Suprapubic skin (tissue), 4 donors: Measurements from ENCODE around the gene MB21D2. TPM values are rescaled to one million over a fixed set of nuclear protein-coding genes. Genes with fewer than 3 reads are reported as not detected.
A peak's percentile ranks its signal among the peaks of the same experiment; 100 is the strongest.

Source experiments
- DNase-seq, 2 donors: peaks; one replicate each; pipeline ENCODE4 v3.0.0-alpha.2; 2019; ENCODE audit warnings: low spot score in 2 of 2
- H3K27ac ChIP-seq: fragments of 200-600 bp; sonication (generic); one replicate; pipeline ENCODE4 v1.5.1; 2019
- H3K27me3 ChIP-seq: fragments of 200-600 bp; sonication (generic); one replicate; pipeline ENCODE4 v1.5.1; 2019
- H3K36me3 ChIP-seq: fragments of 200-600 bp; sonication (generic); one replicate; pipeline ENCODE4 v1.5.1; 2019
- H3K4me1 ChIP-seq: fragments of 200-600 bp; sonication (generic); one replicate; pipeline ENCODE4 v1.5.1; 2019
- H3K4me3 ChIP-seq: fragments of 200-600 bp; sonication (generic); one replicate; pipeline ENCODE4 v1.5.1; 2019; ENCODE audit warnings: mild to moderate bottlenecking
- H3K9me3 ChIP-seq: fragments of 200-600 bp; sonication (generic); one replicate; pipeline ENCODE4 v1.5.1; 2019
- EP300 ChIP-seq: sonication (generic); formaldehyde crosslinking; IDR thresholded peaks from one replicate; pipeline ENCODE4 v1.6.1; 2017; ENCODE audit warnings: antibody characterized with exemption
- POLR2A ChIP-seq, 2 donors: fragments of 450-650 bp; IDR thresholded peaks; one replicate each; pipeline ENCODE4 v1.6.1; 2017; ENCODE audit warnings: antibody characterized with exemption in 2 of 2, mild to moderate bottlenecking in 2 of 2, moderate library complexity in 2 of 2
- POLR2AphosphoS5 ChIP-seq, 3 donors: sonication (generic); formaldehyde crosslinking; IDR thresholded peaks; one replicate each; pipeline ENCODE4 v1.6.1; 2017; ENCODE audit warnings: antibody characterized with exemption in 3 of 3
- WGBS: methylation state at CpG from one replicate; pipeline ENCODE4 v1.1.5; 2018; 5-methylcytosine and 5-hydroxymethylcytosine counted together
- total RNA-seq, 4 donors: library from RNA; depleted of rRNA; stranded (reverse); fragments of >200 nt; gene quantifications; one replicate each; pipeline ENCODE4 v1.1.0, GENCODE V29; 2016
- TF ChIP-seq, protein P1 (sequence below), 2 donors: fragments of 200-600 bp in 1 of 2; fragments of 450-650 bp in 1 of 2; sonication (generic) in 1 of 2; IDR thresholded peaks; one replicate each; pipeline ENCODE4 v1.5.1; 2016 to 2019; ENCODE audit warnings: antibody characterized with exemption in 2 of 2, mild to moderate bottlenecking in 1 of 2, moderate library complexity in 1 of 2

MB21D2 gene
- total RNA-seq, 4 donors from 2014 or later, result 9.2 to 12.2 (median 10.7) TPM

- H3K36me3 ChIP-seq, result no peaks in the 10 kb centered on the region
- WGBS, result 80% methylated on average over 2 of the region's 2 CpGs
- peaks cover 2% of the 10 kb centered on the region for H3K4me1 ChIP-seq
- no peak overlapping the region for H3K27ac ChIP-seq
- no peaks in the 10 kb centered on the region for H3K9me3 ChIP-seq
- H3K4me3 ChIP-seq, result no peak overlapping the region
- no peak for TF ChIP-seq EP300
- TF ChIP-seq, protein P1, sequence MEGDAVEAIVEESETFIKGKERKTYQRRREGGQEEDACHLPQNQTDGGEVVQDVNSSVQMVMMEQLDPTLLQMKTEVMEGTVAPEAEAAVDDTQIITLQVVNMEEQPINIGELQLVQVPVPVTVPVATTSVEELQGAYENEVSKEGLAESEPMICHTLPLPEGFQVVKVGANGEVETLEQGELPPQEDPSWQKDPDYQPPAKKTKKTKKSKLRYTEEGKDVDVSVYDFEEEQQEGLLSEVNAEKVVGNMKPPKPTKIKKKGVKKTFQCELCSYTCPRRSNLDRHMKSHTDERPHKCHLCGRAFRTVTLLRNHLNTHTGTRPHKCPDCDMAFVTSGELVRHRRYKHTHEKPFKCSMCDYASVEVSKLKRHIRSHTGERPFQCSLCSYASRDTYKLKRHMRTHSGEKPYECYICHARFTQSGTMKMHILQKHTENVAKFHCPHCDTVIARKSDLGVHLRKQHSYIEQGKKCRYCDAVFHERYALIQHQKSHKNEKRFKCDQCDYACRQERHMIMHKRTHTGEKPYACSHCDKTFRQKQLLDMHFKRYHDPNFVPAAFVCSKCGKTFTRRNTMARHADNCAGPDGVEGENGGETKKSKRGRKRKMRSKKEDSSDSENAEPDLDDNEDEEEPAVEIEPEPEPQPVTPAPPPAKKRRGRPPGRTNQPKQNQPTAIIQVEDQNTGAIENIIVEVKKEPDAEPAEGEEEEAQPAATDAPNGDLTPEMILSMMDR (IDR thresholded peaks at IDR 0.05), result no peak
- TF ChIP-seq POLR2AphosphoS5 (IDR thresholded peaks at IDR 0.05), result no peak
- TF ChIP-seq POLR2A (IDR thresholded peaks at IDR 0.05), result no peak
- H3K27me3 ChIP-seq, result no peaks in the 10 kb centered on the region
- DNase-seq, result no peak
These were observed 6.1 kb upstream of the MB21D2 start for GRCh38 chr3:192923731-192924130.

- Histone ChIP-seq H3K27ac (no peak overlapping the region), H3K27me3 (no peaks in the 10 kb centered on the region), H3K36me3 (no peaks in the 10 kb centered on the region), H3K4me1 (peaks cover 9% of the 10 kb centered on the region), H3K4me3 (no peak overlapping the region), H3K9me3 (no peaks in the 10 kb centered on the region)
- no peak for DNase-seq
- TF ChIP-seq POLR2AphosphoS5 (IDR thresholded peaks at IDR 0.05) (no peak), POLR2A (IDR thresholded peaks at IDR 0.05) (no peak), EP300 (no peak)
- TF ChIP-seq, protein P1 (IDR thresholded peaks at IDR 0.05), result no peak
These were observed 4.1 kb upstream of the MB21D2 start for GRCh38 chr3:192921793-192922192.

DNA sequence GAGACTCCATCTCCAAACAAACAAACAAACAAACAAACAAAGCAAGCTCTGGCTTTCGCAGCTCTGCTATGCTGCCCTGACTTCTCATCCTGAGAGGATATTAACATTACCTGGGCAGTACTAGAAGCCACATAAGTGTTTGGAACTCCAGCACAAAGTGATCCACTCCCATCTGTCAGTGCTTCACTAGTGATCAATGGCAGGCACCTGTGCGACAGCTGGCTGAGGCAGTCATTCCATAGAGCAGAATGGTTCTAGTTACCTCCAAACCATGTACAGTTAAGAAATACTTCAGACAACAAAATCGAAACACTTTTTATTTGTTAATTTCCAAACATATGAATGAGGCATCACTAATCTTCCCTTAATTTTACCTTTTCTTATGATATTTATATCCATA, 2.8 kb upstream of the MB21D2 start:
- TF ChIP-seq EP300 (no peak), POLR2A (IDR thresholded peaks at IDR 0.05) (no peak), POLR2AphosphoS5 (IDR thresholded peaks at IDR 0.05) (no peak)
- TF ChIP-seq, protein P1 (IDR thresholded peaks at IDR 0.05), result no peak
- no peak overlapping the region for H3K27ac ChIP-seq
- H3K27me3 ChIP-seq, result no peaks in the 10 kb centered on the region
- H3K36me3 ChIP-seq, result no peaks in the 10 kb centered on the region
- no peak for DNase-seq
- peaks cover 18% of the 10 kb centered on the region for H3K4me1 ChIP-seq
- WGBS, result 95% methylated on average over 3 of the region's 3 CpGs
- H3K4me3 ChIP-seq, result no peak overlapping the region
- H3K9me3 ChIP-seq, result no peaks in the 10 kb centered on the region

DNA sequence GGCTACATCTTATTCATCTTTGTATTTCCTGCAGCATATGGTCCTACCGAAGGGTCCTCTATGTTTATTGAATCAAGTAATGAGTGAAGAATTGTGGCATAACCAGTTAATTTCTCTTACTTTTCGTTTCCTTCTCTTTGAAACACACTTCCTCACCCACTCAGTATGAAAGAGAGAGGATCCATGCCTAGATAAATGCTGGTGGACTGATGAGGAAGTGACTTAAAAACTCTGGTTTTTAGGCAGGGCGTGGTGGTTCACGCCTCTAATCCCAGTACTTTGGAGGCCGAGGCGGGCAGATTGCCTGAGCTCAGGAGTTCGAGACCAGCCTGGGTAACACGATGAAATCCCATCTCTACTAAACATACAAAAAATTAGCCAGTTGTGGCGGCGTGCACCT, 2.2 kb upstream of the MB21D2 start:
- no peaks in the 10 kb centered on the region for H3K36me3 ChIP-seq
- H3K4me1 ChIP-seq, result peaks cover 18% of the 10 kb centered on the region
- DNase-seq, result no peak
- no peak overlapping the region for H3K27ac ChIP-seq
- TF ChIP-seq, protein P1 (IDR thresholded peaks at IDR 0.05), result no peak
- TF ChIP-seq EP300 (no peak), POLR2A (IDR thresholded peaks at IDR 0.05) (no peak), POLR2AphosphoS5 (IDR thresholded peaks at IDR 0.05) (no peak)
- no peaks in the 10 kb centered on the region for H3K27me3 ChIP-seq
- no peak overlapping the region for H3K4me3 ChIP-seq
- 88% methylated on average over 10 of the region's 10 CpGs for WGBS
- H3K9me3 ChIP-seq, result no peaks in the 10 kb centered on the region

DNA sequence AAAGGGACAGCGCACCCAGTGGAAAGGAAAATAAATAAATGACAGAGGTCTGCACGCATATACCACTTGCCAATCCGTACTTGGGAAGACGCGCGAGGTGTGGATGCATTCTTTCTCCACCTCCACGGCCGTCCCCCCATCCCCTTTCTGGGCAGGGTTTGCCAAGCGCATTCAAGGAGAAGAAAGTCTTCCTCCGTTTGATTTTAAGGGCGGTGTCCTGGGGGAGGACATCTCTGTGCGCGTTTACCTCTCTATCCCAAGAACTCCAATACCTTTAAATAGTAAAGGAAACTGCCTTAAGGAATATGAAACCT, 576 bp upstream of the MB21D2 start:
- no peaks in the 10 kb centered on the region for H3K36me3 ChIP-seq
- H3K4me3 ChIP-seq, result peak overlapping the region; percentile 88
- TF ChIP-seq EP300 (no peak), POLR2A (IDR thresholded peaks at IDR 0.05) (no peak), POLR2AphosphoS5 (IDR thresholded peaks at IDR 0.05) (no peak)
- TF ChIP-seq, protein P1 (IDR thresholded peaks at IDR 0.05), result no peak
- peak overlapping the region; percentile 94 for H3K27ac ChIP-seq
- H3K27me3 ChIP-seq, result no peaks in the 10 kb centered on the region
- peaks cover 18% of the 10 kb centered on the region for H3K4me1 ChIP-seq
- peak in 1 of 2 donors; percentile 64 for DNase-seq
- H3K9me3 ChIP-seq, result no peaks in the 10 kb centered on the region
- WGBS, result 2% methylated on average over 13 of the region's 13 CpGs
